Stimulated activated CD4-positive, alpha-beta T cell treated with anti-CD3 and anti-CD28 coated beads, Interleukin-12 subunit alpha, Interleukin-12 subunit beta, amount 100 ng/mL, for 48 hours (primary cell): ENCODE measurements around the gene SHKBP1.
"Not testable (repeated sequence)": the region's sequence is repeated elsewhere in the genome, so short reads cannot be mapped to it uniquely, and the experiment has no call there.

Experiments
- DNase-seq, 3 donors: peaks; one replicate each; pipeline ENCODE4 v3.0.0-alpha.2; 2020; ENCODE audit warnings: low read depth in 2 of 3, low spot score in 1 of 3

The SHKBP1 gene

GRCh38 chr19:40584007-40584406 is 7.3 kb downstream of the SHKBP1 start:
- DNase-seq: no peak

GRCh38 chr19:40585241-40585981 is 8.7 kb downstream of the SHKBP1 start:
- DNase-seq: no peak

- DNase-seq: no peak
Observed at GRCh38 chr19:40585982-40586422, 9.3 kb downstream of the SHKBP1 start.

GRCh38 chr19:40586611-40587010 is 9.9 kb downstream of the SHKBP1 start:
- no peak for DNase-seq

- DNase-seq: no peak
Observed at GRCh38 chr19:40588110-40588854, 11.6 kb downstream of the SHKBP1 start.

- no peak for DNase-seq
Observed at GRCh38 chr19:40588926-40589569, 12.4 kb downstream of the SHKBP1 start.

- no peak for DNase-seq
Observed at GRCh38 chr19:40589591-40590429, 13.1 kb downstream of the SHKBP1 start.

GRCh38 chr19:40590464-40591265 is 14.0 kb downstream of the SHKBP1 start:
- no peak for DNase-seq

GRCh38 chr19:40591724-40592123 is 15.1 kb downstream of the SHKBP1 start:
- not testable (repeated sequence) for DNase-seq

GRCh38 chr19:40592170-40592569 is 15.5 kb downstream of the SHKBP1 start:
- DNase-seq: no peak

- DNase-seq: no peak
Observed at GRCh38 chr19:40594255-40594654, 17.6 kb downstream of the SHKBP1 start.

GRCh38 chr19:40594657-40595091 is 18.0 kb downstream of the SHKBP1 start:
- no peak for DNase-seq

- DNase-seq: no peak
Observed at GRCh38 chr19:40596608-40597328, 20.1 kb downstream of the SHKBP1 start.

GRCh38 chr19:40597329-40597838 is 20.7 kb downstream of the SHKBP1 start:
- DNase-seq: no peak

GRCh38 chr19:40598121-40598917 is 21.6 kb downstream of the SHKBP1 start:
- peak; percentile 74 to 92 (median 78) for DNase-seq

- DNase-seq: no peak
Observed at GRCh38 chr19:40598918-40599307, 22.2 kb downstream of the SHKBP1 start.

- DNase-seq: no peak
Observed at GRCh38 chr19:40599331-40599901, 22.7 kb downstream of the SHKBP1 start.

GRCh38 chr19:40599902-40600569 is 23.4 kb downstream of the SHKBP1 start:
- DNase-seq: no peak
